HG03045 (cell line): ENCODE data around the gene SPOCK3.

Source experiments
- ATAC-seq: cut with Tn5 transposase; IDR thresholded peaks from one replicate; pipeline ENCODE4 v1.9.1; 2021; ENCODE audit warnings: mild to moderate bottlenecking, moderate library complexity; ENCODE audit not compliant: unreplicated experiment

Gene SPOCK3

DNA sequence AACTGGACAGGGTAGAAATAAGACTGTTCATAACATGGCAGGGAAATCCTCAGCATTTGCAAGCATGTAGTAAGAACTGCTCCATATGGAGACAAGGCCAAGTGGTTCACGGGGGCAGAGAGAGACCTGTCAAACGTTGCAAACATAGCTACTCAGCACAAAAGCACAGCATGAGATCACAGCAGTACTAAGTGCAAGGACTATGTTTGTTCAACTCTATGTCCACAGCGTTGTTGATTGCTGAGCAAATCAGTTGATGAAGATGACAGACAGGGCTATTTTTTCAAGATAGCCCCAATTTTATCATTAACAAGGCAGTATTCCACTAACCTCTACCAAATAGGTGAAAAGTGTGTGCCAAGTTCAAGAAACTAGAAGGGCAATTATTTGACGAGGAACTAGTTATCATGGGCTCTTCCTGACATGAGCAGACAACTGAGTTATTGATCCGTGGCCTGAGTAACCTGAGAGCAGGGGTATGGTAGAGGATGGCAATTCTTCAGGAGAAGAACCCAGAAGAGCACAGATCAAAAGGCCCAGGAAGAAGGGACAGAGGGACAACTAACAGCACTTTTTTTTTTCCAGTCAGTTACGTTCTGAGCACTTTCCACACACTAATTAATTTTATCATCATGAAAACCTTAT, 57.4 kb downstream of the SPOCK3 start:
- ATAC-seq: no peak

DNA sequence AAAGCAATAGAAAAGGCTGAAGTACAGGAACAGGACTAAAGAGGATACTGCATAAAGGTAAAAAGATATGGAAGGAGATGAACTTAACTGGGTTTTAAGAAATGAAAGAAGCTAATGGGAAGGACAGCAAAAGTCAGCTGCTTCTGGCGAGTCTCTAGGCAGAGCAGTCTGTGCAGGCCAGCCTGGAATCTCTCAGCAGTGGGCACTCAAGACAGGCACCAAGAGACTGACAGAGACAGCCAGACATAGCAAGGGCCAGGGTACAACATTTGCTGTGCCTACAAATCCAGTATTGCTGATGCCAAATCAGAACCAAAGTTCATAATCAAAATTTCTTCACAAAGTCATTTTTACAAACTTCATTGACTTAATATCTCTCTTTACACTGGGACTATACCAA, 62.4 kb downstream of the SPOCK3 start:
- no peak for ATAC-seq

DNA sequence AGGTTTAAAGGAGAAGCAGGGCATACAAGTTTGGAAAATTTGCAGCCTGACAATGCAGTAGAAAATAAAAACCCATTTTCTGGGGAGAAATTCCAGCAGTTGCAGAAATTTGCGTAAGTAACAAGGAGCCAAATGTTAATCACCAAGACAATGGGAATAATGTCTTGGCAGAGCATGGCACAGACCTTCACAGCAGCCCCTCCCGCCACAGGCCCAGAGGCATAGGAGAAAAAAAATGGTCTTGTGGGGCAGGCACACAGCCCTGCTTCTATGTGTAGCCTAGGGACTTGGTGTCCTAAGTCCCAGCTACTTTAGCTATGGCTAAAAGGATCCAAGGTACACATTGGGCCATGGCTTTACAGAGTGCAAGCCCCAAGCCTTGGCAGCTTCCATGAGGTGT, 65.7 kb downstream of the SPOCK3 start:
- ATAC-seq: no peak

DNA sequence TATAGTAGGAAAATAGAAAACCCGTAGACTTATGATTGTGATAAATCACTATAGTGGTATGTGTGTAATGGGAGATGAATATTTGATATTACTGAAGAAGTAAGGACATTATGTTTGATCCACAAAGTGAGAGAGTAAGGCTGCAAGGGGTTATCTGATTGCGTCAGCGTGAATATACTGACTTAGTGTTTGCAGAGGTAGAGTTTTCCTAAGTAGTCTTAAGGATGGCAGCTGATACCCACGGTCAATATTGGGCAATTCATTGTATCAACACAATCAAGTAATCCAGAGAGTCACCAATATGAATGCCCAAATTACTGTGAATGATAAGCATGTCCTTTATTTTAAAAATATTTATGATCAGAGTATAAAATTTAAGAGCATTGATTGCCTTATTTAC, 83.7 kb downstream of the SPOCK3 start:
- no peak for ATAC-seq

DNA sequence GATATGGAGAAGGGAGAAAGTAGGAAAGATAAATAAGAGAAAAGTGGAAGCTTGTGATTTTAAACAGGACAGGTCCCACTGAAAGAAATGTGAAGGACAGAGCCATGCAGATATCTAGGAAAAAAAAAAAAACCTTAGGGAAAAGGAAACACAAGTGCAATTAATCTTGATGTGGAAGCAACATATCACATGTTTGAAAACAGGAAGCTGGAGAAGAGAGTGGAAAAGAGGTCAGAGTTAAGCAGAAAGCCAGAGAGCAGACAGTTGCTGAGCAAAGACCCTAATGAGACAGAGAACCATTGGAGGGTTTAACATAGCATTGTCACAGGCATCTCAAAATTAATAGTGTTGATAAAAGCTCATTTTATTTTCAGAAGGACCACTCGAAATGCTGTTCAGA, 89.7 kb downstream of the SPOCK3 start:
- ATAC-seq: no peak

DNA sequence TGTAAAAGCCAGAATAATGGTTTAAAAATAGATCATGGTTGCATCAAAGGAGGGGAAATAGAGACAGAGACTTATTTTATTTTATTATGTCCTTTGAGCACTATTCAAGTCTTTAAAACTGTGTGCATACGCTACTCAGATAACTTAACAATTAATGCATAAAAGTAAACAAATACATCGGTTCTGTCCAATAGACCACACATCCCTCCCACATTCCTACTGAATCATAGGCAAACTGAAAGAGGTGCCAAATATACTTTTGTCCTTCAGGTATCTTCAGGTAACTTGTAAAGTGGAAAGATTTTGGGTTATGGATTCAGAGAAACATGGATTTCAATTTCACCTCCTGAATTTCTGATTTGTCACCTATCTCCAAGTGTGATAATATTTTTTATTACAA, 91.3 kb downstream of the SPOCK3 start:
- ATAC-seq: no peak

DNA sequence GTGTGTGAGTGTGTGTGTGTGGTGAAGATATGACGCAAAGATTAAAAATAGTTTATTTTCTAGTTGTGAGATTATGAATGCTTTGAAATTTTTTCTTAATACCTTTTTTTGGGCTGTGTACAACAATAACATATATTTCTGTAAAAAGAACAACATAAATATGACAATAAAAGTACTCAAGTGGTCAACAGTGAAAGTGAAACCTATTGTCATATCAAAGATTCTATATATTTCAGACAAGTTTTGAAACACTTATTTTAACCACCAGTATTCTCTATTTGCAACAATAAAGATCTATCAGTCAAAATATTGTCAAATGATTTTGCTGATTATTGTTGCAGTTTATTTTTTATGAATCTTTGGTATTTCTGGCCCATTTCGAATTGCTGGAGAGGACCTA, 98.0 kb downstream of the SPOCK3 start:
- no peak for ATAC-seq

DNA sequence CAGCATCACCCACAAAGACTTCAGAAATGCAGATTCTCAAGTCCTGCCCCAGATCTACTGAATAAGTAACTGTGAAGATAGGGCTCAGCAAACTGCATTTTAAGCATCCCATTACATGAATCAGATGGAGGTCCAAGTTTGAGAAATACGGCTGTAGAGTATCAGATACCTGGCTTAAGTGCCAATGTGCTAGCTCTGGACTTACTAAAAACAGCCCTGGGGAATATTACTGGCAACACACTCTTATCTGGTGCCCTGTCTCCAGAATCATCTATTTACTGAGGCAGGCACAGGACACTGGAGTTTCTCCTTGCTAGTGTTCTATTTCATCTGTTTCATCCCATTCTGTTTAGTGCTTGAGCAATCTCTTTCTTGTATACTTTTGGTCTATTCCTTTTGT, 105.1 kb downstream of the SPOCK3 start:
- ATAC-seq: no peak

DNA sequence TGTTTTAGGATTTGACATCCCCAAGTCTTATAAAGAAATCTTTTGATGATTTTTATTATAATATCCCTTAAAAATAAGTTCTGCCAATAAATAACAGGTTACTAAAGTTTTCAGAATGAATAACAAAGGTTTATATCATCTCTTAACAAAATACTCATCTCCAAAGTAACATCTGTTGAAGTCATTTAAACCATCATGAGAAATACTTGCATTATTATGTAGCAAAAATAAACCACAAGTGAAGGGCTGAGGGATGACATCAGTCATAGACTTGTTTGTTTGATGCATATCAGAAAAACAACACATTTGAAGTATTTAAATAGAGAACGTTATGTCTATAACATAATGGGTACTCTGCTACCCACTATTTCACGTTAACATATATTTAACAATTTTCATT, 114.9 kb downstream of the SPOCK3 start:
- ATAC-seq: no peak

DNA sequence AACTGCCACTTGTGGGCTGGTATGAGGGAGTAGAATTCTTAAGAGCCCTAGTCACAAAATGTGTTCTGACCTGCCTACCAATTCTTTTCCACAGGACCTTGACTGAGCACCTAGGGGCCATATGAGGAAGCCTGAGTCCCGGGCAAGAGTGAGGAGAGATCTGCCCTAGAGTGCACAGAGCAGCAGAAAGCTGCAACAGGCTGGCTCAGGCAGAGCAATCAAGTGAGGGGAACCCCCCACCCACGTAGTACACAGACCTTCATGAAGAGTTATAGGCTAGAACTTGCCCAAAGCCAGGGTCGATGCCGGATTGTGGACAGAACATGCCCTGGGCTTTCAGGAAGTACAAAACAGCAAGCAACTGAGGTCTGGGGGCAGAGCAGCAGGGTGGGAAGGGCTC, 117.0 kb downstream of the SPOCK3 start:
- no peak for ATAC-seq

DNA sequence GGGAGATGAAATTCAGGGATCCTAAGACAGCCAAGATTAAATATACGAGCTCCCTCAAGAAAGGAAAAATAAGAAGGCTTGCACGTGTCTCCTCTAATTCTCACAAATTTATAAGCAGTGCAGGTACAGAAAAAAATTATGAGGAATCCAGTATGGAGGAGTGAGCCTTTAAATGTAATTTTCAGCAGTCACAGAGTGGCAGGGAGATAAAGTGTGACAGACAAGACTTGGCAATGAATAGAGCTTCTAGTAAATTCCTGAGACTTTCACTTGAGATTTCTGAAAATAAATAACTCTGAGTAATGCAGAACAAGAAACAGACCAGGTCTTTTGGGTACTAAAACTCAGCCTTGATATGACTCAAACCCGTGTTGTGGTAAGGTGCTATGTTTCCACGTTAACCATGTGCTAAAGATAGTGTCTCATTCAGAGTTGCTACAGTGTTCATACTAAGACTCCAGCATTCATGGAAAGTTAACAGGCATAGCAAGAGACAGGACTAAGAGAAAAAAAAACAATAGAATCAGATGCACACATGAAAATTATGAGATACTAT, 119.8 kb downstream of the SPOCK3 start:
- no peak for ATAC-seq

DNA sequence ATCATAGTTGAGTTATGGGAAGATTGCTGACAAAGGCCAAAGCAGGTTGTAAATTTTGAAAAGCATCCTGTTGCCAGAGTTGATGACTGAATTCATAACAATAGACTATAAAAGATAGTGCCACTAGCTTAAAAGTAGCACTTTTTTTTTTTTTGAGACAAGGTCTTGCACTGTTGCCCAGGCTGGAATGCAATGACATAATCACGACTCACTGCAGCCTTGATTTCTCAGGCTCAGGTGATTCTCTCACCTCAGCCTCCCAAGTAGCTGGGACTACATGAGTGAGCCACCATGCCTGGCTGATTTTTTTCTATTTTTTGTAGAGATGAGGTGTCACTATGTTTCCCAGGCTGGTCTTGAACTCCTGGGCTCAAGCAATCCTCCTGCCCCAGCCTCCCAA, 122.7 kb downstream of the SPOCK3 start:
- no peak for ATAC-seq

DNA sequence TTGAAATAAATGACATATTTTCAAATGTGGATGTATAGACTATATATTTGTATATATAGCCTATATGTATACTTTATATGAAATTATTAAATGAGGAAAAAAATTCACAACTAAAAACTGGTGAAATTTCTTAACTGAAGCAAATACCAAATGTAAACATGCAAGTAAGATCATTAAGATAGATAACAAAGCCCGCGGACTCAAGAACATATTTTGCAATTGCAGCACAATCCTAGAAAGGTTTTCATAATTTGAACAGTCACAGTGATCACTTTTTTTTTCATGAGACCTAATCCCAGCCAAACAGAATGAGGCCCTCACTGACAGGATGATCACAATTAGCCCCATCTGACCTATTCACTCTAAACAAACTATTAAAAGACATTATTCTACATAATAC, 123.2 kb downstream of the SPOCK3 start:
- ATAC-seq: no peak

DNA sequence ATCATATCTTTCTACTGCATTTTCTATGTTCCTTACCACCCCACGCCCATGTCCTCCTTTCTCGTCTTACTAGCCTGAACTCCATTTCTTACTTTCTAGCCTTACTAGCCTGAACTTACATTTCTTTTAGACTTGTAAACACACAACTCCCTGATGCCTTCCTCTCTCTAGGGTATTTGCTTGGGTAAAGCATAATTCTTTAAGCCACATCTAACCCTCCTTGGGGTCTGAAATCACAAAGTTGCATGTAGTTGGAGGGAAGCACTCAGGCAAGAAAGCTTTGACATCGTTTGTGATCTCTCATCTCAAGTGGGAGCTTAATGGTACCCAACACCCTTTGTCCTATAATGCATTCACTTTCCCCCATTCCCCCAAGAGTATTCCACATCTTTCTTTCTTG, 124.4 kb downstream of the SPOCK3 start:
- ATAC-seq: no peak

DNA sequence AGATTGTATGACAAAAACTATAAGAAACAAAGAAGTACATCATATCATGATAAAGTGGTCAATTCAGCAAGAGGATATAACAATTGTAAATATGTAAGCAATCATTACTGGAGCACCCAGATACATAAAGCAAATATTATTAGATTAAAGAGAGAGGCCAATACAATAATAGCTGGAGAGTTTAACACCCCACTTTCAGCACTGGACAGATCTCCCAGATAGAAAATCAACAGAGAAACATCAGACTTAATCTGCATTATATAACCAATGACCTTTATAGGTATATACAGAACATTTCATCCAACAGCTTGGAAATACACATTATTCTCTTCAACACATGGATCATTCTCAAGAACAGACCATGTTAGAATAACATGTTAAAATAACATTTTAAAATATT, 128.4 kb downstream of the SPOCK3 start:
- no peak for ATAC-seq

DNA sequence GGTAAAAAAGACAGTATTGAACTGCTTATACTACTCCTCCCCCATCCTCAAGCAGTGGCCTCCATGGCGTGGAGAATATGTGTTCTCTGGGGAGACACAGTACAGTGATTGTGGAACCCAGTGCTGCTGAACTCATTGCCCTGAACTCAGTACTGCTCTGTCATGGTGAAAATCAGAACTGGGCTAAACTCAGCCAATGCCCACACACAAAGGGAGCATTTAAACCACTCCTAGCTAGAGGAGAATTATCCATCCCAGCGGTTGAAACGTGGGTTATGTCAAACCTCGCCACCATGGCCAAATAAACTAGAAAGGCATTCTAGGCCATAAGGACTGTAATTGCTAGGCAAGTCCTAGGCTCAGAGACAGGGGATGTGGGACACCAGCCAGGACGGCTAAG, 131.8 kb downstream of the SPOCK3 start:
- ATAC-seq: no peak

DNA sequence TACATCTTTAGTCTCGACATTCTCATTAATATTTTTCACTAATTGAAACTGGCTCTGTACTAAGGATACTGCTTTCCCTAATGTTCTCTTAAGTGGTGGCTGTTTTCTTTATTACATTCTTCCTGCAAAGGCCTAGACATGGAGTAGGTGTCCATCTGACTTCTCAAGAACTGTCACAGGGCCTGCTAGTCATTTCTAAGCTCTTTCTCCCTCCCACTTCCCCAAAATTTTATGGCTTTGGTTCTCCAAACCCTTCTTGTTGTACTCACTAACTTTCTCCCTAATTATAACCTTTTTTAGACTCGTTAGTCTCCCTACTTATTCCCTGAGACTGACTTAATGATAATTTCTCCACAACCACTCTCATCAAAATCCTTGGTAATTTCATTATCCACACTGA, 133.3 kb downstream of the SPOCK3 start:
- ATAC-seq: no peak

DNA sequence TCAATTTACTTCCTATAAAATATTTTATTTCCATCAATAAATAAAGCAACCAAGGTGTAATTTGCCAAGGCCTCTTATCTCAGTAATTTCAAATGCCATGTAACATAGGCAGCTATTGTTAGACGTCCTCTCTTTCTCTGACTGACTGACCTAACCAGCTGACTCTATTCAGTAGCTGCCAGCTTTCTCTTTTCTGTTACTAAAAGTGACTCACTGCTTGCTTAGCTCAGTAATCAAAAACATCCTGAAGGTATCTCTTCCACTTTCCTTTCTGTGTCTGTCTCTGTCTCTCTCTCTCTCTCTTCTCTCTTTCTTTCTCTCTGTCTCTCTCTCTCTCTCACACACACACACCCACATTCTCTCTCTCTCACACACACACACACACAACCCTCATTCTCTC, 134.2 kb downstream of the SPOCK3 start:
- no peak for ATAC-seq

DNA sequence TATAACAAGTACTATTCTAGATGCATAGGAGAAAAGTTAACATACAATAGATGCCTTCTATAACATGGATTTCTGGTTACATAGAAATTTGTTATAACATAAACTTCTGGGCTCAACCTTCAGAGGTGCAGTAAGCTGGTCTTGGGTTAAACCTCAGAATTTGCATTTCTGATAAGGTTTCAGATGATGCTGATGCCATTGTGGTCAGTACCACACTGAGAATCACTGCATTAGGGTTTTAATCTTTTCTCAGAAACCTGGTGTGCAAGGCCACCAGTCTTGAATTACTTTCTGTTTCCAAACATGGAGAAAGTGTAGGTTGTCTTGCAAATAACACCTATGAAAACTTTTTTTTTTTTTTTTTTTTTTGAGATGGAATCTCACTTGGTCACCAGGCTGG, 146.2 kb downstream of the SPOCK3 start:
- no peak for ATAC-seq

DNA sequence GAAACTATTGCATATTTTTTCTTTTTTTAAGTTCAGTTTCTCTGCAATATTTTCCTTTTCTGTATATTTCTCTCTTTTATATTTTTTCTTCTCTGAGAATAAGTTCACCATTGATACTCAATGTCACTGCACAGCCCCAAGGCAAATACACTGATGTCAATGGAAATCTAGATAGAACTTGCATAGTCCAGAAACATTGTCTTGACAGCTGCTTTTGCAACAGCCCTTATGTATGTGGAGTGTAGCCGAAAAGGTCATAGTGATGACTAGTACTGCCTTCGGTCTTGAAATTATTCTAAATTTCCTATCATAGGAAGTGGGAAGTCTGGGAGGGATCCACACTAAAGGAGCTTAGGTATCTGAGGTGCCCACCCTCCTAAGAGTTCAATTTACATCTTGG, 150.0 kb downstream of the SPOCK3 start:
- ATAC-seq: no peak

DNA sequence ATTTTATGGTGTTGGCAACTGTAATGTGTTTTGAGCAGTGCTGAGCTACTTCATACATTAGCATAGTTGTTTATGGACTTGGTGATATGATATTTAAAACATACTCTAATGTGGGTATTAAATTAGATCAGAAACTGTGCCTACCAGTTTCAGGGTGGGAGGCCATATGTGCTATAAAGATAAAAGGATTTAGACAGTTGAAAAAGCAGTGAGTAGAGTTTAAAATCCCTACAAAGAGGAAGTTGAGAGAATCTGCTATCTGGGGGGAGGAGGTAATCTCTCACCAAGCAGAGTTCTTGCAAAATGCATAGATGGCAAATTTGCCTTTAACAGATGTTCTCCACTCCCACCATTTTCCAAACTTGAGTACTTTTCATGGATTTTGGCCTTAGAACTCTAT, 154.5 kb downstream of the SPOCK3 start:
- ATAC-seq: no peak

DNA sequence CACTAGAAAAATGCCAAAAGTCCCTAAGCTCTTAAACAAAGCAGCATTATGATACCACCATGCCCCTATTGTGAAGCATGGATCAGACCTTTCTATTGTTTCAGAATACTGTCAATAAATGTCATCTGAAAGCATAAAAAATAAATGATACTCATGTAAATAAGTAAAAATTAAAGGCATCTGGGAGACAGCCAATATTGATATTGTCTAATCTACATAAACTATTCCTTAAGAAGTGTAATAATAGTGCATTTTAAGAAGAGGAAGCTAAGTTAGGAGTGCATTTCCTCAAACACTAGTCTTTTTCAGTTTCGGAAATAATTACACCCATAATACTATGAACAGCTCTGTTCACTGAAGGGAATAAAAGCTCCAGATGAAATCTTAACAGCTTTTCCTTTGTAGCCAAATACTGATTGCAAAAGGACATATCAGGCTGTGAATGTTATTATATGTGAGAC, 181.6 kb downstream of the SPOCK3 start:
- no peak for ATAC-seq

DNA sequence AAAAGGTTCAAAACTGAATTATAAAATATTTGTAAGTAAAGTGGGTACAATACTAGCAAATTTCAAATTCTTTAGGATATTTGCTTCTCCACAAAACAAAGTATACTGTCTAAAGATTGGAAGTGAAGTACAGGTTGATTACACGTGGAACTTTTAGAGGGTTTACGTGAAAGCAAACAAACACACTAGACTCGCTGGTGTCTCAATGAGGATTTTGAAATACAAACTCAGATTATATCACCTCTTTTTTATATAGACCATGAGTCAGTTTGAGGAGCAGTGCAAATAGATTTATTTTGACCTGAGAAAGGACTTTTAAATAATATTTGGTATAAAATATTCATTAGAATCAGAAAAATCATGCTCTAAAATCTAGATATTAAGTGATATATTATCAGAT, 185.0 kb downstream of the SPOCK3 start:
- no peak for ATAC-seq
